ENCODE results near the gene KLHDC3. TPM values are rescaled to one million over a fixed set of nuclear protein-coding genes. Genes with fewer than 3 reads are reported as not detected.

KLHDC3 gene, protein sequence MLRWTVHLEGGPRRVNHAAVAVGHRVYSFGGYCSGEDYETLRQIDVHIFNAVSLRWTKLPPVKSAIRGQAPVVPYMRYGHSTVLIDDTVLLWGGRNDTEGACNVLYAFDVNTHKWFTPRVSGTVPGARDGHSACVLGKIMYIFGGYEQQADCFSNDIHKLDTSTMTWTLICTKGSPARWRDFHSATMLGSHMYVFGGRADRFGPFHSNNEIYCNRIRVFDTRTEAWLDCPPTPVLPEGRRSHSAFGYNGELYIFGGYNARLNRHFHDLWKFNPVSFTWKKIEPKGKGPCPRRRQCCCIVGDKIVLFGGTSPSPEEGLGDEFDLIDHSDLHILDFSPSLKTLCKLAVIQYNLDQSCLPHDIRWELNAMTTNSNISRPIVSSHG
- total RNA-seq, result 64.8 and 107 TPM in 2 replicates

DNA sequence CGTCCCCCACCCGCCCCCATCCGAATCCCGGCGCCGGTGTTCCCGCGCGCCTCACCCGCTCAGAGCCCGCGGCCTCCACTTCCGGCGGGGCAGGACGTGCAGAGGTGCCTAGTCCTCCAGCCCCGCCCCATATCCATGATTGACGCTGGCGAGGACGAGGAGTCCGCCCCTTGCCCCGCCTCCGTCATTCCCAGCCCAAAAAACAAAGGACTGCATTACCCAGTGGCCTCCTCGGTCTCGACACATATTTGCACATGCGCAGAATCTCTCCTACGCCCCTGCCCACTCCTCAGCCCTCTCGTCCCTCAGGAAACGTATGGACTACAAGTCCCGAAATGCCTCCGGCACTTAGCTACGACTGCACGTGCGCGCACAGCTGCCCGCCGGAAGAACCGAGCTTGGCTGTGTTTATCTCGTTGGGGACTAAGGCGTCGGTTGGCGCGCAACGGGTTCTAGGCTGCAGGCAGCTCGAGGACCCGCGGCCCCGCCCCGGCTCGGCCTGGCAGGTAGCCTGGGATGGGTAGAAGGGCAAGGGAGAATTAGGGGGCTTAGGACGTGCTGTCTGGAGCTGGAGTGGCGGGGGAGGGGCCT is at the start of gene KLHDC3, which contains the start of gene MEA1:
Gene KLHDC3 (plus strand): TSS at position 407 of the 591 bp plus-strand sequence. CDS start 2,944 bp downstream, outside the sequence.
Gene MEA1 (minus strand): TSS at position 104 of the 591 bp plus-strand sequence. CDS start 133 bp downstream, outside the sequence.

DNA sequence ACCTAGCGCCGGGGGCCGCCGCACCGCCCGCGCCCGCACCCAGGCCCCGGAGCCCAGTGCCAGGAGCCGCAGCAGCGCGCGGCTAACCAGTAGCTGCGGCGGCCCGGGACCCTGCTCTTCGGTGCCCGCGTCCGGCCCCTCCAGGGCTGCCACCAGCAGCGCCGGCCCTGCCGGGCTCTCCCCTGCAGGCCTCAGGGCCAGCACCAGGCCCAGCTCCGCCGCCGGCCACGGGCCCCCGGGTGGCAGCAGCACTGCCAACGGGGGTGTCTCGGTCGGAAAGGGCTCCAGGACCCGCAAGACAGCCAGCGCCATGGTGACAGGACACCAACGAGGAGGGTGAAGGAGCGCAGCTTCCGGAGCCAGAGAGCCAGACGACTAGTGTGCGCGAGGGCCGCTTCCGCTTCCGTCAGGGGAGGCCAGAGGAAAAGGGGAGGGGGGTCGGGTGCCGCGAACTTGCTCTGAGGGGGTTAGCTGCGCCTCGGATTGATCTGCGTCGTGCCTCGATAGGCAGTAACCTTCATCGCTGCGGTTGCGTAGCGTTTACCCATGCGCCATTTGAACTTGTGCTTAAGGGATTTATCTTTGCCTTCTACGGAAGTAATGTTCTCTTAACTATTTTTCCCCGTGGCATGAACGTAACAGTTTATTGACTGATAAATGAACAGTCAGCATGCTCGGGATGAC is 35.1 kb upstream of the KLHDC3 start, which contains the start of gene PEX6:
Gene PEX6 (minus strand): TSS at position 343 of the 684 bp plus-strand sequence. CDS start 31 bp downstream, at position 312.

DNA sequence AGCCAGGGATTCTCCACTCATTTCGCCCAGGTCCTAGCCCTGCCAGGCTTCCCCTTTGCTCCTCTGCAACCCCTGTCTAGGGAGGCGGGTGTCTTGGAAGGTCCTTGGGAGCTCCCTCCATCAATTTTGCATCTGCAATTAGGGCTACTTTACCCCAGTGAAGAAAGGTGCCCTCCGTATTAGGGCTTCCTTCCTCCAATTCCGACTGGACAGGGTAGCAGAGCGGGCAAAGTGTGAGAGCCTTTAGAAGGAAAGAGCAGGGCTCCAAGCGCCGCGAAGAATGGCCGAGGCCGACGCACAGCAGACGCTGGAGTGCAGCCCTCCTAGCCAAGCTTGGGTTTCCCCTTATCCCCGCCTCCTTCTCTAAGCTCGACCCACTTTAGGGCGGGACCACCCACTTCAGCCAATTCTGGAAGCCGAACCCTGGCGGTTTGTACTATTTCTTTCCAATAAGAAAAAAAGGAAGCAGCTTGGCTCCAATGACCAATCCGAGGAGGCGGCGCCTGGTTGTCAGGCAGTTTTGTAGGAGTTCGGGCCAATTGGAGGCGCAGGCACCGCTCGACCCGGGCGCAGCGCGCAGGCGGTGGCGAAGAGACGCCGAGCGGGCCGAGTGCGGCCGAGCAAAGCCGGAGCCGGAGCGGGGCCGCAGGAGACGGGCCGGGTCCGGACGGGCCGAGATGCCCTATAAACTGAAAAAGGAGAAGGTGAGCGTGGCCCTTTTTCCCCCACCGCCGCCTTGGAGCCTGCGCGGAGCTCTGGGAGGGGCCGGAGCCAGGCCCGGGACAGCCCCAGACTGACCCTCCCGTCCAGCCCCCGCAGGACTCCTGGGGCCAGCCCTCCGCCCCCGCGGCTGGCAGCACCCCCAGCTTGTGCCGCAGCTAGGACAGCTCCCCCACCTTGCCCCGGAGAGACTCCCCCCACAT is 29.8 kb upstream of the KLHDC3 start, which contains the start of gene PPP2R5D:
Gene PPP2R5D (plus strand): TSS at position 570 of the 923 bp plus-strand sequence. CDS start 108 bp downstream, at position 678.

DNA sequence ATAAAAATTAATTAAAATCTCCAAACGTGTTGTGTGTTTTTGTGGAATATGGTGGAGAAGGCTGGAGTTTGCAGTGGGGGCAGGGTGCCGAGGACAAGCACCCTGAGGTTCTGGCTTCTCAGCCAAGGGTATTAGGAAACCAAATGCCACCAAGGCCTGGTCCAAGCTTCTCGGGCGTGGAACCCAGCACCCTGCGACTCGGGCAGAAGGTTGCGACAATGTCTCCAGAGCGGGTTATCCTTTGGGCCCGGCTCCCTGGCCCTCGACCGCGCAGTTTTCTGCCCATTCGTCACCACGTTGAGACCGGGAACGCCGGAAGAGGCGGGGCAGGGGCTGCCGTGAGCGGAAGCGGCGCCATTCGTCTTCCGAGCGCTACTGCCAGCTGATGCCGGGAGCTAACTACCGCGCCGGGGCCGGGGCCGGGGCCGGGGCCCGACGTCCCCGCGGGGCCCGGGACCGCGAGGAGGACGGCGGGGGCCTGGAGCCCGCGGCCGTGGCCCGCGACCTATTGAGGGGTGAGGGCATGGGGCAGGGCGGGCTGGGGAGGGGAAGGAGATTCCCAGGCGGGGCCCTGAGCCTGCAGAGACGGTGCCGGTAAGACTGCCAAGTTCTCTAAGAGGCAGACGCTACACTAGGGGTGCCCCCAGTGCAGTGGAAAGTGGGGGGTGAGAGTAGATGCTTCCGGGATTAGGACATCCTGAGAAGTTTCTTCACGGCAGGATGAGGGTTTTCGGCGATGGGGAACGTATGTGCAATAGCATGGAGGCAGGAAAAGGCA is 7.4 kb downstream of the KLHDC3 start, which contains the start of gene RRP36:
Gene RRP36 (plus strand): TSS at position 354 of the 778 bp plus-strand sequence. CDS start 32 bp downstream, at position 386.

DNA sequence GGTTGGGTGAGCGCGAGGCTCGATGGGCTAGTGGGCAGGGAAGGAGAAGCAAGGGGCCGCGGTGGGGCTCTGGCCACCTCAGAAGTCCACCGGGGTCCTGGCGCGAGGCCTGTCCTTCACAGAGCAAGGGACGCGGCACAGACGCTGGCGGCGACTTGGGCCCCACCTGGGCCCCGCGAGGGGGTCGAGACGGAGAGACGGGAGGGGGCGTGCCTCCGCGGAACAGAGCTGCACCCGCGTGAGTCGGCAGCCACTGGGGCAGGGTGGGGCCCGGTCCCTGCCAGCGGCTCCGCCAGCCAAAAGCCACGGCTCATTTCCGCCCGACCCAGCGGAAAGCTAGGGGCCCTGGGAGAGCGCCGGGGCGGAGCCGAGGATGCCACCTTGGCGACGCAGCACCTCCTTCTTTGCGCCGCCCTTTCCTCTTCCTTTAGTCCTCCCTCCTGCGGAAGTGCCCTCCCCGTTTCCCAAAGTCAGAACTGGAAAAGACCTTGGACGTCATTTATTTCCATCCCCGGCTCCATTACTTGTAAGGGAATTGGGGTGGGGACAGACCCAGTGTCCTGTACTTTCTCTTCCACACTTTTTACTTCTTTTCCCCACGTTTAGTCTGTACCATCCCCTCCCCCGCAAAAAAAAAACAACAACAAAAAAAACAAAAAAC is 39.6 kb downstream of the KLHDC3 start, which contains the start of gene CUL7:
Gene CUL7 (minus strand): TSS at position 307 of the 661 bp plus-strand sequence. CDS start 1,063 bp downstream, outside the sequence.

DNA sequence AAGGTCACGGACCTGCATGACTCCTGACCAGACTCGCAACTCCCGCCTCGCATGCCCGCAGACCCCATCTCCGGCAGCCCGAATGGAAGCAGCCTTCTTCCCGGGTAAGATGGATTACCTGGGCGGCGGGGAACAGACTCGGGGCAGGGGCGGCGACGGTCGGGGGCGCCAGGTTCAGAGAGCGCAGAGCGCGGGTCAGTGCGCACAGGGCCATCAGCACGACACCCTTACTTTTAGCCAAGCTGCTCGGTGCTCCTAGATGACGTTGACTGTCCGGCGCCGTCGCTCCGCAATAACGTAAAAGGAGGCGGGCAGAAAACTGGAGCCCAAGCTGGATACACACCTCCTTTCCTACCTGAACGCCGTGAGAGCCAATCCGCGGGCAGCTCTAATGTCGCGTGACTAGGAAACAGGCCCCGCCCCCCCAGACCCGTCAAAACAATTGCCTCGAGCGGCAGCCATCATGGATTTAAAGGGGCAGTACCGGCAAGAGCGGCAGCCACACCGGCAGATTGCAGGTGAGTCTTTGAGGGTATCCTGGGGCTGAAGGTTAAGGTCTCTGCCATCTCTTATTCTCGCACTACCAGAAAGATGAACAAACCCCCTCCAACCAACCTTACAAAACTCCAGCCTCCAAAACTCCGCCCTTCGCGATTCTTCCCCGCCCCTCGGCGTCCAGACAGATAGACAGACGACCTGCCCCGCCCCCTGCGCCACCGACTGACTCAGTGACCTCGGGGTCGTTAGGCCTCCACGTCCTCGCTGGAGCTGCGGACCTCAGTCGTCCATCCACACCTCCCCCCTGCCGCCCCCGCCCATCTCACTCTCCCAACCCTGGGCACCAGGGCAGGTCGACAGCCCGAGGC is 45.4 kb downstream of the KLHDC3 start, which contains the start of the genes KLC4 and MRPL2:
Gene KLC4 (plus strand): TSS at position 464 of the 866 bp plus-strand sequence. CDS start 1,705 bp downstream, outside the sequence.
Gene MRPL2 (minus strand): TSS at position 267 of the 866 bp plus-strand sequence. CDS start 53 bp downstream, at position 214.

Other genes starting within 250 kb of the KLHDC3 start
- gene BICRAL, start 232.2 kb upstream of the KLHDC3 start, total RNA-seq, result 2.9 and 5.4 TPM in 2 replicates
- 162 and 174 TPM in 2 replicates for gene RPL7L1, start 134.6 kb upstream of the KLHDC3 start, total RNA-seq
- gene PTCRA, start 98.2 kb upstream of the KLHDC3 start, total RNA-seq, result 0.19 TPM in 1 of 2 replicates, not detected in the other
- gene CNPY3, start 84.8 kb upstream of the KLHDC3 start, total RNA-seq, result 38.3 and 44.8 TPM in 2 replicates
- gene GNMT, start 53.5 kb upstream of the KLHDC3 start, total RNA-seq, result 0.19 TPM in 1 of 2 replicates, not detected in the other
- gene PEX6, start 35.1 kb upstream of the KLHDC3 start, total RNA-seq, result 25.9 and 46.8 TPM in 2 replicates
- gene PPP2R5D, start 29.7 kb upstream of the KLHDC3 start, total RNA-seq, result 39.7 and 47.4 TPM in 2 replicates
- 65.1 and 125 TPM in 2 replicates for gene MEA1, start 303 bp upstream of the KLHDC3 start, total RNA-seq
- 64.3 and 147 TPM in 2 replicates for gene RRP36, start 7.4 kb downstream of the KLHDC3 start, total RNA-seq
- gene CUL7, start 39.6 kb downstream of the KLHDC3 start, total RNA-seq, result 41.0 and 52.4 TPM in 2 replicates
- 15.2 and 32.8 TPM in 2 replicates for gene MRPL2, start 45.2 kb downstream of the KLHDC3 start, total RNA-seq
- 11.5 and 19.4 TPM in 2 replicates for gene KLC4, start 45.4 kb downstream of the KLHDC3 start, total RNA-seq
- 47.0 and 107 TPM in 2 replicates for gene PTK7, start 62.1 kb downstream of the KLHDC3 start, total RNA-seq
- 16.1 and 23.4 TPM in 2 replicates for gene SRF, start 157.0 kb downstream of the KLHDC3 start, total RNA-seq
- gene CUL9, start 167.9 kb downstream of the KLHDC3 start, total RNA-seq, result 14.0 and 20.3 TPM in 2 replicates
- 36.1 and 53.1 TPM in 2 replicates for gene DNPH1, start 215.2 kb downstream of the KLHDC3 start, total RNA-seq
- gene TTBK1, start 229.2 kb downstream of the KLHDC3 start, total RNA-seq, result under 0.01 TPM in 1 of 2 replicates, not detected in the other

All from regular cardiac myocyte (primary cell).